Caco-2 (cell line): ENCODE measurements around the gene COL19A1. TPM values are rescaled to one million over a fixed set of nuclear protein-coding genes. Genes with fewer than 3 reads are reported as not detected.

Source experiments
- BruUV-seq: library from RNA; stranded (reverse); fragments of 400-500 nt; replicated peaks from 2 replicates; lab custom pipeline; 2021; lab: Mats Ljungman, UMichigan
- CTCF ChIA-PET: fragments of 300-600 bp; sonication (Branson Sonifier 250); formaldehyde crosslinking; loops from one replicate; lab custom pipeline; 2022; ENCODE audit warnings: antibody characterized with exemption; lab: Charles Lee
- POLR2A ChIA-PET: fragments of 300-600 bp; sonication (Branson Sonifier 250); formaldehyde crosslinking; loops from one replicate; lab custom pipeline; 2022; ENCODE audit warnings: antibody characterized with exemption; lab: Charles Lee
- DNase-seq, 2 experiments: peaks; one replicate each; pipeline versions ENCODE4 v3.0.0 to v3.0.0-alpha.2; 2020 to 2022
- H3K27me3 ChIP-seq: replicated peaks from 2 replicates; pipeline ENCODE4 v1.6.0; 2011; ENCODE audit warnings: low read length; ENCODE audit not compliant: control insufficient read depth, insufficient read depth
- H3K36me3 ChIP-seq: 2 replicates; pipeline ENCODE4 v1.5.1; 2011; ENCODE audit warnings: low read length; ENCODE audit not compliant: control insufficient read depth, insufficient read depth
- H3K4me1 ChIP-seq: fragments of 250-450 bp; sonication (Bioruptor Pico); 2 replicates; pipeline ENCODE4 v1.5.1; 2020; ENCODE audit warnings: mild to moderate bottlenecking
- H3K4me3 ChIP-seq: 2 replicates; pipeline ENCODE4 v1.5.1; 2011; ENCODE audit warnings: low read depth, mild to moderate bottlenecking, control low read depth, low read length
- H3K9me3 ChIP-seq: fragments of 250-450 bp; sonication (Bioruptor Pico); 2 replicates; pipeline ENCODE4 v1.5.1; 2020; ENCODE audit warnings: mild to moderate bottlenecking, moderate library complexity
- H3K27ac Mint-ChIP-seq: one replicate; pipeline ENCODE4 v1.8.0; 2022; ENCODE audit warnings: mixed read lengths; ENCODE audit not compliant: unreplicated experiment
- H3K27me3 Mint-ChIP-seq: one replicate; pipeline ENCODE4 v1.8.0; 2022; ENCODE audit warnings: mixed read lengths; ENCODE audit not compliant: insufficient read depth, unreplicated experiment
- H3K36me3 Mint-ChIP-seq: one replicate; pipeline ENCODE4 v1.8.0; 2022; ENCODE audit warnings: mild to moderate bottlenecking, mixed read lengths; ENCODE audit not compliant: insufficient read depth, unreplicated experiment
- H3K4me1 Mint-ChIP-seq: one replicate; pipeline ENCODE4 v1.8.0; 2022; ENCODE audit warnings: low read depth, mixed read lengths; ENCODE audit not compliant: unreplicated experiment
- H3K4me3 Mint-ChIP-seq: one replicate; pipeline ENCODE4 v1.8.0; 2022; ENCODE audit warnings: mild to moderate bottlenecking, moderate library complexity, mixed read lengths; ENCODE audit not compliant: unreplicated experiment
- H3K9me3 Mint-ChIP-seq: one replicate; pipeline ENCODE4 v1.8.0; 2022; ENCODE audit warnings: mixed read lengths; ENCODE audit not compliant: unreplicated experiment
- CTCF ChIP-seq, 2 experiments: fragments of 200-600 bp in 1 of 2; IDR thresholded peaks; 1 replicate in 1 of 2; 2 replicates in 1 of 2; pipeline versions ENCODE4 v1.5.1 to v1.8.0; 2011 to 2022; ENCODE audit warnings: antibody characterized with exemption in 1 of 2, control low read depth in 1 of 2, inconsistent platforms in 1 of 2, low read depth in 1 of 2, low read length in 1 of 2, mild to moderate bottlenecking in 1 of 2, moderate library complexity in 1 of 2; ENCODE audit not compliant: insufficient read depth in 1 of 2, severe bottlenecking in 1 of 2, unreplicated experiment in 1 of 2
- intact Hi-C: fragments of 100-400 bp; cut with micrococcal nuclease; formaldehyde crosslinking; loops from one replicate; pipeline ENCODE4 v1.10.0; 2022; ENCODE audit not compliant: unreplicated experiment
- total RNA-seq: library from RNA; stranded (reverse); gene quantifications from 2 replicates; pipeline ENCODE4 v1.2.3, GENCODE V29; 2022

The COL19A1 gene
- total RNA-seq, 1 experiment from 2014 or later, result not detected

GRCh38 chr6:69865126-69865525, 1.2 kb upstream of the COL19A1 start:
- no peak for DNase-seq
- Histone ChIP-seq H3K4me3 (no peak overlapping the region), H3K9me3 (no peaks in the 10 kb centered on the region), H3K27me3 (no peaks in the 10 kb centered on the region), H3K4me1 (peaks cover 5% of the 10 kb centered on the region), H3K36me3 (no peaks in the 10 kb centered on the region)
- intact Hi-C loops, result loop anchor here (5.0 kb wide), 1 partner anchor 133 kb away; no protein-coding TSS in a partner anchor
- H3K27me3 Mint-ChIP-seq, result peaks cover 11% of the 10 kb centered on the region
- no peaks in the 10 kb centered on the region for H3K9me3 Mint-ChIP-seq
- ChIA-PET POLR2A (no interaction called here), CTCF (no interaction called here)
- BruUV-seq, result no TSS peak
- peaks cover 4% of the 10 kb centered on the region for H3K4me1 Mint-ChIP-seq
- no peaks in the 10 kb centered on the region for H3K36me3 Mint-ChIP-seq
- no peak overlapping the region for H3K4me3 Mint-ChIP-seq
- H3K27ac Mint-ChIP-seq, result no peak overlapping the region
- no peak for TF ChIP-seq CTCF (IDR thresholded peaks at IDR 0.05; ENCODE audit: insufficient read depth in 1 of 2, low read depth in 1 of 2, low read length in 1 of 2, severe bottlenecking in 1 of 2, unreplicated experiment in 1 of 2)

- peak in 1 of 2 experiments; percentile 15 for TF ChIP-seq CTCF (IDR thresholded peaks at IDR 0.05; ENCODE audit: insufficient read depth in 1 of 2, low read depth in 1 of 2, low read length in 1 of 2, severe bottlenecking in 1 of 2, unreplicated experiment in 1 of 2)
- Histone ChIP-seq H3K36me3 (no peaks in the 10 kb centered on the region), H3K27me3 (no peaks in the 10 kb centered on the region), H3K9me3 (no peaks in the 10 kb centered on the region), H3K4me3 (peak overlapping the region; percentile 53), H3K4me1 (peaks cover 5% of the 10 kb centered on the region)
- BruUV-seq, result no TSS peak
- no peaks in the 10 kb centered on the region for H3K9me3 Mint-ChIP-seq
- no peaks in the 10 kb centered on the region for H3K36me3 Mint-ChIP-seq
- H3K4me3 Mint-ChIP-seq, result peak overlapping the region; percentile 81
- peaks cover 7% of the 10 kb centered on the region for H3K27me3 Mint-ChIP-seq
- H3K27ac Mint-ChIP-seq, result no peak overlapping the region
- H3K4me1 Mint-ChIP-seq, result peaks cover 4% of the 10 kb centered on the region
- ChIA-PET CTCF (interaction anchor here (0.6 kb wide), 1 partner anchor 247 kb away, joined by 4 read pairs; no protein-coding TSS in a partner anchor), POLR2A (no interaction called here)
- intact Hi-C loops, result loop anchor here (1.0 to 5.0 kb wide), 2 partner anchors 32 to 135 kb away; no protein-coding TSS in a partner anchor
- DNase-seq, result peak; percentile 47 to 78
These were observed 648 bp downstream of the COL19A1 start for GRCh38 chr6:69866770-69867638.

- CTCF ChIA-PET, result interaction anchor here (0.6 kb wide), 1 partner anchor 246 kb away, joined by 4 read pairs; no protein-coding TSS in a partner anchor
- Histone ChIP-seq H3K36me3 (no peaks in the 10 kb centered on the region), H3K4me3 (peak overlapping the region; percentile 53), H3K4me1 (peaks cover 5% of the 10 kb centered on the region), H3K9me3 (no peaks in the 10 kb centered on the region), H3K27me3 (no peaks in the 10 kb centered on the region)
- POLR2A ChIA-PET, result no interaction called here
- Mint-ChIP-seq H3K27me3 (peaks cover 7% of the 10 kb centered on the region), H3K4me3 (peak overlapping the region; percentile 81), H3K4me1 (peaks cover 4% of the 10 kb centered on the region), H3K9me3 (no peaks in the 10 kb centered on the region), H3K36me3 (no peaks in the 10 kb centered on the region), H3K27ac (no peak overlapping the region)
- no peak for DNase-seq
- BruUV-seq, result no TSS peak
- no peak for TF ChIP-seq CTCF (IDR thresholded peaks at IDR 0.05; ENCODE audit: insufficient read depth in 1 of 2, low read depth in 1 of 2, low read length in 1 of 2, severe bottlenecking in 1 of 2, unreplicated experiment in 1 of 2)
- intact Hi-C loops, result loop anchor here (1.0 to 5.0 kb wide), 2 partner anchors 32 to 135 kb away; no protein-coding TSS in a partner anchor
These were observed 1.3 kb downstream of the COL19A1 start for GRCh38 chr6:69867639-69867976.
